ENCODE data around the gene ZNF300.
"Not testable (repeated sequence)": the region's sequence is repeated elsewhere in the genome, so short reads cannot be mapped to it uniquely, and the experiment has no call there.

ZNF300 gene

DNA sequence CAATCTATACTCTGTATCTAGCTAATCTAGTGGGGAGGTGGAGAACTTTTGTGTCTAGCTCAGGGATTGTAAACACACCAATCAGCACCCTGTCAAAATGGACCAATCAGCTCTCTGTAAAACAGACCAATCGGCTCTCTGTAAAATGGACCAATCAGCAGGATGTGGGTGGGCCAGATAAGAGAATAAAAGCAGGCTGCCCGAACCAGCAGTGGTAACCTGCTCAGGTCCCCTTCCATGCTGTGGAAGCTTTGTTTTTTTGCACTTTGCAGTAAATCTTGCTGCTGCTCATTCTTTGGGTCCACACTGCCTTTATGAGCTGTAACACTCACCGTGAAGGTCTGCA lies 58.5 kb downstream of the ZNF300 start, which contains the start of gene IRGM:
TSS of gene IRGM (plus strand) at position 214 of the 346 bp plus-strand sequence. CDS start 1,603 bp downstream, outside the sequence.
- not testable (repeated sequence) for DNase-seq

DNA sequence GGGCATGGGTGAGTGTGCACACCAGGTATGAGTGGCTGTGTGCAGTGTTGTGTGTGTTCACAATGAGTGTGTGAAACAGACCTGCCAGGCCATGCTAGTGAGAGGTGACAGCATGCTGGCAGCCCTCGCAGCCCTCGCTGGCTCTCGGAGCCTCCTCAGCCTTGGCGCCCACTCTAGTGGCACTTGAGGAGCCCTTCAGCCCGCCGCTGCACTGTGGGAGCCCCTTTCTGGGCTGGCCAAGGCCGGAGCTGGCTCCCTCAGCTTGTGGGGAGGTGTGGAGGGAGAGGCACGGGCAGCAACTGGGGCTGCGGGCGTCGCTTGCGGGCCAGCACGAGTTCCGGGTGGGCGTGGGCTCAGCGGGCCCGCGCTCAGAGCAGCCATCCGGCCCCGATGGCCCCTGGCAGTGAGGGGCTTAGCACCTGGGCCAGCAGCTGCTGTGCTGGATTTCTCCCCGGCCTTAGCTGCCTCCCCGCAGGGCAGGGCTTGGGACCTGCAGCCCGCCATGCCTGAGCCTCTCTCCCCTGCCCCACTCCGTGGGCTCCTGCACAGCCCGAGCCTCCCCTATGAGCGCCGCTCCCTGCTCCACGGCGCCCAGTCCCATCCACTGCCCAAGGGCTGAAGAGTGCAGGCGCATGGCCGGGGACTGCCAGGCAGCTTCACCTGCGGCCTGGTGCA lies 59.5 kb downstream of the ZNF300 start:
- not testable (repeated sequence) for DNase-seq
